Smooth muscle cell (in vitro differentiated cells): ENCODE data around the gene CCL24. TPM values are rescaled to one million over a fixed set of nuclear protein-coding genes. Genes with fewer than 3 reads are reported as not detected.
"Not testable (repeated sequence)": the region's sequence is repeated elsewhere in the genome, so short reads cannot be mapped to it uniquely, and the experiment has no call there.

Experiments used
- DNase-seq: peaks from one replicate; lab custom pipeline; 2025; ENCODE audit not compliant: unreplicated experiment; lab: John Stamatoyannopoulos, UW
- H2AFZ ChIP-seq: fragments of 200-600 bp; sonication (generic); 2 replicates; pipeline ENCODE4 v1.6.0; 2016; ENCODE audit warnings: antibody characterized with exemption, low read depth, mild to moderate bottlenecking
- H3F3A ChIP-seq: fragments of 200-600 bp; sonication (generic); 2 replicates; pipeline ENCODE4 v1.6.0; 2017; ENCODE audit warnings: antibody characterized with exemption, low read depth
- H3K27ac ChIP-seq: fragments of 200-600 bp; sonication (generic); 2 replicates; pipeline ENCODE4 v1.5.1; 2016; ENCODE audit warnings: low read depth, mild to moderate bottlenecking
- H3K27me3 ChIP-seq: fragments of 200-600 bp; sonication (generic); 2 replicates; pipeline ENCODE4 v1.6.1; 2016; ENCODE audit warnings: low read depth, mild to moderate bottlenecking
- H3K36me3 ChIP-seq: fragments of 200-600 bp; sonication (generic); 2 replicates; pipeline ENCODE4 v1.5.1; 2016; ENCODE audit warnings: low read depth
- H3K4me1 ChIP-seq: fragments of 200-600 bp; sonication (generic); 2 replicates; pipeline ENCODE4 v1.5.1; 2016; ENCODE audit warnings: low read depth
- H3K4me2 ChIP-seq: fragments of 200-600 bp; sonication (generic); 2 replicates; pipeline ENCODE4 v1.6.0; 2016; ENCODE audit warnings: mild to moderate bottlenecking
- H3K4me3 ChIP-seq: fragments of 200-600 bp; sonication (generic); 2 replicates; pipeline ENCODE4 v1.5.1; 2016; ENCODE audit warnings: mild to moderate bottlenecking
- H3K79me2 ChIP-seq: fragments of 200-600 bp; sonication (generic); 2 replicates; pipeline ENCODE4 v1.6.0; 2016; ENCODE audit warnings: low read depth, mild to moderate bottlenecking
- H3K9ac ChIP-seq: fragments of 200-600 bp; sonication (generic); 2 replicates; pipeline ENCODE4 v1.6.0; 2016; ENCODE audit warnings: low read depth
- H3K9me3 ChIP-seq: fragments of 200-600 bp; sonication (generic); replicated peaks from 2 replicates; pipeline ENCODE4 v1.5.1; 2016; ENCODE audit warnings: low read depth
- H4K20me1 ChIP-seq: fragments of 200-600 bp; sonication (generic); 2 replicates; pipeline ENCODE4 v1.6.0; 2016; ENCODE audit warnings: low read depth
- CTCF ChIP-seq: fragments of 200-600 bp; sonication (generic); IDR thresholded peaks from 2 replicates; pipeline ENCODE4 v1.5.1; 2017; ENCODE audit warnings: borderline replicate concordance, mild to moderate bottlenecking, antibody characterized with exemption; ENCODE audit not compliant: insufficient read depth, poor library complexity, severe bottlenecking
- WGBS: methylation state at CpG from one replicate; pipeline ENCODE4 v1.1.7; 2016; ENCODE audit warnings: low lambda C conversion rate; 5-methylcytosine and 5-hydroxymethylcytosine counted together
- polyA plus RNA-seq: library from polyadenylated mRNA; unstranded; fragments of >200 nt; fragmentation: Nextera tagmentation; extraction: Ambion mirVana; gene quantifications from 2 replicates; pipeline ENCODE4 v1.2.1, GENCODE V29; 2016
- total RNA-seq: library from RNA; depleted of rRNA; stranded (reverse); fragments of >200 nt; gene quantifications from 2 replicates; pipeline ENCODE4 v1.2.3, GENCODE V29; 2014

The CCL24 gene
- total and polyA plus RNA-seq, 2 experiments from 2014 or later: not detected

- H3K4me1 ChIP-seq: no peaks in the 10 kb centered on the region
- H3K79me2 ChIP-seq: no peaks in the 10 kb centered on the region
- H3K36me3 ChIP-seq: no peaks in the 10 kb centered on the region
- no peak overlapping the region for H3K4me3 ChIP-seq
- no peak overlapping the region for H3K27ac ChIP-seq
- H3K9me3 ChIP-seq: no peaks in the 10 kb centered on the region
- WGBS: 91% methylated on average over 3 of the region's 3 CpGs
- peaks cover 7% of the 10 kb centered on the region for H3F3A ChIP-seq
- no peak for TF ChIP-seq CTCF
- H2AFZ ChIP-seq: no peak overlapping the region
- no peak overlapping the region for H3K9ac ChIP-seq
- H4K20me1 ChIP-seq: no peaks in the 10 kb centered on the region
- no peak for DNase-seq
- H3K4me2 ChIP-seq: no peak overlapping the region
- H3K27me3 ChIP-seq: no peaks in the 10 kb centered on the region
Observed at GRCh38 chr7:75789361-75789924, 24.2 kb downstream of the CCL24 start.

- H3K4me3 ChIP-seq, H3F3A ChIP-seq, H3K9ac ChIP-seq, H2AFZ ChIP-seq, H3K27ac ChIP-seq, DNase-seq, H3K36me3 ChIP-seq, H4K20me1 ChIP-seq, H3K4me1 ChIP-seq, H3K4me2 ChIP-seq, H3K79me2 ChIP-seq, H3K27me3 ChIP-seq, H3K9me3 ChIP-seq: not testable (repeated sequence)
- WGBS: 55% methylated on average over 14 of the region's 14 CpGs
Observed at GRCh38 chr7:75788154-75788847, 25.3 kb downstream of the CCL24 start.

GRCh38 chr7:75783058-75783457, 30.5 kb downstream of the CCL24 start:
- not testable (repeated sequence) for H3K36me3 ChIP-seq, DNase-seq, H3K79me2 ChIP-seq, H3K4me1 ChIP-seq, H3F3A ChIP-seq, H3K27ac ChIP-seq, H3K9ac ChIP-seq, H4K20me1 ChIP-seq, H3K4me3 ChIP-seq, H2AFZ ChIP-seq, H3K9me3 ChIP-seq, H3K27me3 ChIP-seq, H3K4me2 ChIP-seq
- WGBS: 82% methylated on average over 5 of the region's 5 CpGs

GRCh38 chr7:75780647-75781273, 32.8 kb downstream of the CCL24 start:
- DNase-seq, H3K27ac ChIP-seq, H2AFZ ChIP-seq, H3K9me3 ChIP-seq, H3K4me2 ChIP-seq, H3K4me1 ChIP-seq, H3K9ac ChIP-seq, H3K4me3 ChIP-seq, H4K20me1 ChIP-seq, H3K36me3 ChIP-seq, H3K27me3 ChIP-seq, H3F3A ChIP-seq, H3K79me2 ChIP-seq: not testable (repeated sequence)
- WGBS: 85% methylated on average over 14 of the region's 14 CpGs

GRCh38 chr7:75779516-75779915, 34.1 kb downstream of the CCL24 start:
- H3K4me2 ChIP-seq, H3K79me2 ChIP-seq, DNase-seq, H3F3A ChIP-seq, H3K27me3 ChIP-seq, H3K4me3 ChIP-seq, H3K4me1 ChIP-seq, H4K20me1 ChIP-seq, H3K27ac ChIP-seq, H3K36me3 ChIP-seq, H2AFZ ChIP-seq, H3K9ac ChIP-seq, H3K9me3 ChIP-seq: not testable (repeated sequence)
- WGBS: 70% methylated on average over 11 of the region's 11 CpGs

GRCh38 chr7:75779035-75779434, 34.6 kb downstream of the CCL24 start:
- H3K4me1 ChIP-seq, H3K79me2 ChIP-seq, H3K4me2 ChIP-seq, H3F3A ChIP-seq, H3K4me3 ChIP-seq, H2AFZ ChIP-seq, H3K27me3 ChIP-seq, H4K20me1 ChIP-seq, H3K27ac ChIP-seq, H3K9me3 ChIP-seq, DNase-seq, H3K9ac ChIP-seq, H3K36me3 ChIP-seq: not testable (repeated sequence)
- whole genome bisulfite sequencing: 46% methylated on average over 11 of the region's 11 CpGs
